Testis (tissue), 2 donors: ENCODE measurements around the gene BNC2.

Experiments
- CTCF ChIP-seq, 3 experiments: fragments of 450-650 bp in 2 of 3; fragments of 200-600 bp in 1 of 3; sonication (generic) in 1 of 3; IDR thresholded peaks; one replicate each; pipeline ENCODE4 v1.5.1; 2016 to 2019; ENCODE audit warnings: antibody characterized with exemption in 3 of 3, mild to moderate bottlenecking in 2 of 3, moderate library complexity in 1 of 3
- POLR2A ChIP-seq: fragments of 450-650 bp; IDR thresholded peaks from one replicate; pipeline ENCODE4 v1.6.1; 2017; ENCODE audit warnings: antibody characterized with exemption, mild to moderate bottlenecking, moderate library complexity

GRCh38 chr9:16446636-16447035 is 423.8 kb downstream of the BNC2 start:
- TF ChIP-seq CTCF (IDR thresholded peaks at IDR 0.05) (no peak), POLR2A (no peak)
